Thyroid gland (tissue), 4 donors: Measurements from ENCODE around the gene PEX19. TPM values are rescaled to one million over a fixed set of nuclear protein-coding genes. Genes with fewer than 3 reads are reported as not detected.

Source experiments
- DNase-seq, 2 donors: peaks; one replicate each; pipeline ENCODE4 v3.0.0-alpha.2; 2019
- H3K27ac ChIP-seq, 3 donors: fragments of 200-600 bp; sonication (generic); 1 replicate in 2 of 3; 2 replicates in 1 of 3; pipeline ENCODE4 v1.5.1; 2016 to 2019; ENCODE audit warnings: mild to moderate bottlenecking in 1 of 3, moderate library complexity in 1 of 3
- H3K27me3 ChIP-seq: fragments of 200-600 bp; sonication (generic); one replicate; pipeline ENCODE4 v1.5.1; 2019
- H3K36me3 ChIP-seq, 2 donors: fragments of 200-600 bp; sonication (generic); one replicate each; pipeline ENCODE4 v1.5.1; 2016 to 2019
- H3K4me1 ChIP-seq, 2 donors: fragments of 200-600 bp; sonication (generic); one replicate each; pipeline ENCODE4 v1.5.1; 2017 to 2019
- H3K4me3 ChIP-seq, 3 donors: fragments of 200-600 bp; sonication (generic); replicated peaks in 1 of 3; 1 replicate in 2 of 3; 2 replicates in 1 of 3; pipeline ENCODE4 v1.5.1; 2016; ENCODE audit warnings: mild to moderate bottlenecking in 1 of 3
- H3K9me3 ChIP-seq: fragments of 200-600 bp; sonication (generic); one replicate; pipeline ENCODE4 v1.5.1; 2017
- CTCF ChIP-seq, 6 experiments: fragments of 200-600 bp in 3 of 6; fragments of 450-650 bp in 3 of 6; sonication (generic) in 3 of 6; IDR thresholded peaks; one replicate each; pipeline ENCODE4 v1.5.1; 2016 to 2019; ENCODE audit warnings: antibody characterized with exemption in 6 of 6, mild to moderate bottlenecking in 2 of 6, inconsistent platforms in 1 of 6, moderate library complexity in 1 of 6
- POLR2A ChIP-seq, 2 donors: fragments of 450-650 bp; IDR thresholded peaks; one replicate each; pipeline ENCODE4 v1.6.1; 2017; ENCODE audit warnings: antibody characterized with exemption in 2 of 2, mild to moderate bottlenecking in 2 of 2, moderate library complexity in 1 of 2
- WGBS, 2 donors: methylation state at CpG; one replicate each; pipeline ENCODE4 v1.1.5; 2017; 5-methylcytosine and 5-hydroxymethylcytosine counted together
- intact Hi-C: fragments of 100-400 bp; cut with DNase I; formaldehyde crosslinking; loops from one replicate; pipeline ENCODE4 v1.15.1; 2023
- total RNA-seq, 4 donors: library from RNA; depleted of rRNA; stranded (reverse); fragments of >200 nt; gene quantifications; one replicate each; pipeline ENCODE4 v1.2.3, GENCODE V29; 2016

Gene PEX19
- total RNA-seq, 4 donors from 2014 or later, result 65.2 to 120 (median 85.3) TPM

- no peak for TF ChIP-seq POLR2A (IDR thresholded peaks at IDR 0.05)
- no peak for TF ChIP-seq CTCF (IDR thresholded peaks at IDR 0.05)
- Histone ChIP-seq H3K9me3 (no peaks in the 10 kb centered on the region), H3K4me1 (no peaks in the 10 kb centered on the region), H3K4me3 (no peak overlapping the region), H3K27ac (no peak overlapping the region), H3K36me3 (peaks cover 66 to 78% of the 10 kb centered on the region in 2 donors), H3K27me3 (no peaks in the 10 kb centered on the region)
- DNase-seq, result no peak
- intact Hi-C loops, result no loop called here
- 99% methylated on average over 4 of the region's 4 CpGs for whole genome bisulfite sequencing, 2 donors
These were observed 40.3 kb upstream of the PEX19 start for GRCh38 chr1:160325252-160325651.

GRCh38 chr1:160322831-160323230 lies 37.9 kb upstream of the PEX19 start:
- no peak for TF ChIP-seq CTCF (IDR thresholded peaks at IDR 0.05)
- TF ChIP-seq POLR2A (IDR thresholded peaks at IDR 0.05), result no peak
- Histone ChIP-seq H3K4me1 (no peaks in the 10 kb centered on the region), H3K27me3 (no peaks in the 10 kb centered on the region), H3K36me3 (peaks cover 57 to 58% of the 10 kb centered on the region in 2 donors), H3K9me3 (no peaks in the 10 kb centered on the region), H3K27ac (no peak overlapping the region), H3K4me3 (no peak overlapping the region)
- no peak for DNase-seq
- intact Hi-C loops, result no loop called here
- 96 to 97% methylated on average over 6 of the region's 6 CpGs for WGBS, 2 donors

GRCh38 chr1:160315359-160315758 lies 30.4 kb upstream of the PEX19 start:
- no peaks in the 10 kb centered on the region for H3K9me3 ChIP-seq
- no peak for TF ChIP-seq CTCF (IDR thresholded peaks at IDR 0.05)
- TF ChIP-seq POLR2A (IDR thresholded peaks at IDR 0.05), result no peak
- H3K4me1 ChIP-seq, result no peaks in the 10 kb centered on the region
- peaks cover 71 to 74% of the 10 kb centered on the region in 2 donors for H3K36me3 ChIP-seq
- H3K27me3 ChIP-seq, result no peaks in the 10 kb centered on the region
- no peak overlapping the region for H3K27ac ChIP-seq
- 83 to 86% methylated on average over 2 of the region's 2 CpGs for WGBS, 2 donors
- no peak for DNase-seq
- no peak overlapping the region for H3K4me3 ChIP-seq
- intact Hi-C loops, result no loop called here

GRCh38 chr1:160309571-160309970 lies 24.6 kb upstream of the PEX19 start:
- no peak for DNase-seq
- no peaks in the 10 kb centered on the region for H3K27me3 ChIP-seq
- no peak overlapping the region for H3K27ac ChIP-seq
- intact Hi-C loops, result no loop called here
- 78 to 84% methylated on average over 1 of the region's 1 CpG for WGBS, 2 donors
- H3K9me3 ChIP-seq, result no peaks in the 10 kb centered on the region
- H3K36me3 ChIP-seq, result peaks cover 88 to 96% of the 10 kb centered on the region in 2 donors
- TF ChIP-seq CTCF (IDR thresholded peaks at IDR 0.05), result no peak
- TF ChIP-seq POLR2A (IDR thresholded peaks at IDR 0.05), result no peak
- H3K4me3 ChIP-seq, result no peak overlapping the region
- H3K4me1 ChIP-seq, result no peaks in the 10 kb centered on the region

GRCh38 chr1:160309185-160309557 lies 24.2 kb upstream of the PEX19 start:
- intact Hi-C loops, result no loop called here
- DNase-seq, result no peak
- H3K36me3 ChIP-seq, result peaks cover 88 to 93% of the 10 kb centered on the region in 2 donors
- H3K27me3 ChIP-seq, result no peaks in the 10 kb centered on the region
- no peak overlapping the region for H3K4me3 ChIP-seq
- H3K9me3 ChIP-seq, result no peaks in the 10 kb centered on the region
- no peaks in the 10 kb centered on the region for H3K4me1 ChIP-seq
- H3K27ac ChIP-seq, result no peak overlapping the region
- TF ChIP-seq POLR2A (IDR thresholded peaks at IDR 0.05) (no peak), CTCF (IDR thresholded peaks at IDR 0.05) (no peak)
